HFFc6 (cell line): ENCODE results near the gene NUP133. TPM values are rescaled to one million over a fixed set of nuclear protein-coding genes. Genes with fewer than 3 reads are reported as not detected.

ENCODE experiments used
- DNase-seq: peaks from one replicate; pipeline ENCODE4 v3.0.0-alpha.2; 2018
- H3K27ac Mint-ChIP-seq: 2 replicates; pipeline ENCODE4 v1.8.0; 2020; ENCODE audit warnings: mild to moderate bottlenecking, mixed read lengths
- H3K27me3 Mint-ChIP-seq: 2 replicates; pipeline ENCODE4 v1.8.0; 2021; ENCODE audit warnings: mild to moderate bottlenecking, moderate library complexity, mixed read lengths; ENCODE audit not compliant: insufficient read depth
- H3K36me3 Mint-ChIP-seq: 2 replicates; pipeline ENCODE4 v1.8.0; 2021; ENCODE audit warnings: low read depth, mixed read lengths
- H3K4me1 Mint-ChIP-seq: 2 replicates; pipeline ENCODE4 v1.8.0; 2020; ENCODE audit warnings: low read depth, mixed read lengths
- H3K4me3 Mint-ChIP-seq: 2 replicates; pipeline ENCODE4 v1.8.0; 2020; ENCODE audit warnings: mild to moderate bottlenecking, moderate library complexity, mixed read lengths
- H3K9me3 Mint-ChIP-seq: 2 replicates; pipeline ENCODE4 v1.8.0; 2020; ENCODE audit warnings: mild to moderate bottlenecking, mixed read lengths
- total RNA-seq, 6 experiments: library from RNA; stranded (reverse); fragmentation: NEBNext Ultra II Directional; extraction: Animal tissue kit (Norgen Biotek cat#: 25700); gene quantifications; 2 replicates in 1 of 6; 3 replicates in 5 of 6; pipeline ENCODE4 v1.2.3, GENCODE V29; 2021
- TF ChIP-seq, protein P1 (sequence below): fragments of 200-600 bp; sonication (generic); IDR thresholded peaks from 2 replicates; pipeline ENCODE4 v1.5.0; 2021; ENCODE audit warnings: antibody characterized with exemption, mild to moderate bottlenecking

The NUP133 gene
- total RNA-seq, 6 experiments from 2014 or later: 34.3 to 42.8 (median 36.0) TPM

DNA sequence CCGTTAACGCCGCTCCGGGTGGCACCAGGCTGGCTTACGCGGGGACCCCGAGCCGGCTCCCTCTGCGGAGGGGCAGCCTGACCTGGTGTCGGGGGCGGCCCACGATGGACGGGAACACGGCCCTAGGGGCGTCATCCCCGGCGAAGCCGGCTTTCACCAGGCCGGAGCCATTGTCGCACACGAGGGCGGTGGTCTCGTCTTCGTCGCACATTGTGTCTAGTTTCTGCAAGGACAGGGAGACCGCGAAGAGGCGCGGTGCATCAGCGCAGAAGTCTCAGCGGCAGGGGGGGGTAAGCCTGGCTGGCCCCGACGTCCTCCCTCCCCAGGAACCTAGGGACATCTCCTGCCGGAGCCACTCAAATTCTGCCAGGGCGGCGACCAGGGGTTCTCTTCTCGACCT is 75.2 kb downstream of the NUP133 start:
- Mint-ChIP-seq H3K4me1 (peaks cover 6% of the 10 kb centered on the region), H3K27ac (no peak overlapping the region), H3K4me3 (no peak overlapping the region), H3K9me3 (peaks cover 5% of the 10 kb centered on the region), H3K27me3 (peaks cover 47% of the 10 kb centered on the region), H3K36me3 (peaks cover 12% of the 10 kb centered on the region)
- TF ChIP-seq, protein P1, sequence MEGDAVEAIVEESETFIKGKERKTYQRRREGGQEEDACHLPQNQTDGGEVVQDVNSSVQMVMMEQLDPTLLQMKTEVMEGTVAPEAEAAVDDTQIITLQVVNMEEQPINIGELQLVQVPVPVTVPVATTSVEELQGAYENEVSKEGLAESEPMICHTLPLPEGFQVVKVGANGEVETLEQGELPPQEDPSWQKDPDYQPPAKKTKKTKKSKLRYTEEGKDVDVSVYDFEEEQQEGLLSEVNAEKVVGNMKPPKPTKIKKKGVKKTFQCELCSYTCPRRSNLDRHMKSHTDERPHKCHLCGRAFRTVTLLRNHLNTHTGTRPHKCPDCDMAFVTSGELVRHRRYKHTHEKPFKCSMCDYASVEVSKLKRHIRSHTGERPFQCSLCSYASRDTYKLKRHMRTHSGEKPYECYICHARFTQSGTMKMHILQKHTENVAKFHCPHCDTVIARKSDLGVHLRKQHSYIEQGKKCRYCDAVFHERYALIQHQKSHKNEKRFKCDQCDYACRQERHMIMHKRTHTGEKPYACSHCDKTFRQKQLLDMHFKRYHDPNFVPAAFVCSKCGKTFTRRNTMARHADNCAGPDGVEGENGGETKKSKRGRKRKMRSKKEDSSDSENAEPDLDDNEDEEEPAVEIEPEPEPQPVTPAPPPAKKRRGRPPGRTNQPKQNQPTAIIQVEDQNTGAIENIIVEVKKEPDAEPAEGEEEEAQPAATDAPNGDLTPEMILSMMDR: no peak
- DNase-seq: no peak

DNA sequence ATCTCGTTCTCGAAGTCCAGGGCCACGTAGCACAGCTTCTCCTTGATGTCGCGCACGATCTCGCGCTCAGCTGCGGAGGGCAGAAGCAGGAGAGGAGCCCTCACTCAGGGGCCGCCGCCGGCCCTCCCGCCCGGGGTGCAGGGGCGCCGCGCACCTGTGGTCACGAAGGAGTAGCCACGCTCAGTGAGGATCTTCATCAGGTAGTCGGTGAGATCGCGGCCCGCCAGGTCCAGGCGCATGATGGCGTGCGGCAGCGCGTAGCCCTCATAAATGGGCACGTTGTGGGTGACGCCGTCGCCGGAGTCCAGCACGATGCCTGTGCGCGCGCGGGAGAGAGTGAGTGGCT is 76.1 kb downstream of the NUP133 start:
- TF ChIP-seq, protein P1: no peak
- peaks cover 49% of the 10 kb centered on the region for H3K27me3 Mint-ChIP-seq
- H3K36me3 Mint-ChIP-seq: peaks cover 12% of the 10 kb centered on the region
- H3K4me1 Mint-ChIP-seq: peaks cover 6% of the 10 kb centered on the region
- DNase-seq: no peak
- no peak overlapping the region for H3K4me3 Mint-ChIP-seq
- H3K9me3 Mint-ChIP-seq: peaks cover 5% of the 10 kb centered on the region
- no peak overlapping the region for H3K27ac Mint-ChIP-seq

DNA sequence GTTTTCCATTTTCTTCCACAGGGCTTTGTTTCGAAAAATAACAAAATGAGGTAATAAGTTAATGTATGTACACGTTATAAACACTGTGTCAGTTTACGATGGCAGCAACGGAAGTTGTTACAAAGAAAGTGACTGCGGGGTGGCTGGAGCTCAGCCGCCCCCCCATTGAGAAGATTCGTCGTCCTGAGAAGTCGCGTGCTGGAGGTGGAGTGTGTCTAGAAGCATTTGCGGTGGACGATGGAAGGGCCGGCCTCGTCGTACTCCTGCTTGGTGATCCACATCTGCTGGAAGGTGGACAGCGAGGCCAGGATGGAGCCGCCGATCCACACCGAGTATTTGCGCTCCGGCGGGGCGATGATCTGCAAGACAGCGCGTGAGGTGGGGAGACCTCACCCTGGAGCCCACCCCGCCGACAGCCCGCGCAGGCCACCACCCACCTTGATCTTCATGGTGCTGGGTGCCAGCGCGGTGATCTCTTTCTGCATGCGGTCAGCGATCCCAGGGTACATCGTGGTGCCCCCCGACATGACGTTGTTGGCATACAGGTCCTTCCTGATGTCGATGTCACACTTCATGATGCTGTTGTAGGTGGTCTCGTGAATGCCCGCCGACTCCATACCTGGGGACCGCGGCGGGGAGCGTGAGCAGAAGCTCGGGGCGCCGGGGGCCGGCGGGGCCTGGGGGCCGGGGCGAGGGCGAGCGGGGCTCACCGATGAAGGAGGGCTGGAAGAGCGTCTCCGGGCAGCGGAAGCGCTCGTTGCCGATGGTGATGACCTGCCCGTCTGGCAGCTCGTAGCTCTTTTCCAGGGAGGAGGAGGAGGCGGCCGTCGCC is 76.6 kb downstream of the NUP133 start:
- peaks cover 6% of the 10 kb centered on the region for H3K4me1 Mint-ChIP-seq
- DNase-seq: no peak
- peaks cover 53% of the 10 kb centered on the region for H3K27me3 Mint-ChIP-seq
- peaks cover 5% of the 10 kb centered on the region for H3K9me3 Mint-ChIP-seq
- peaks cover 12% of the 10 kb centered on the region for H3K36me3 Mint-ChIP-seq
- no peak overlapping the region for H3K4me3 Mint-ChIP-seq
- no peak overlapping the region for H3K27ac Mint-ChIP-seq
- TF ChIP-seq, protein P1: no peak

DNA sequence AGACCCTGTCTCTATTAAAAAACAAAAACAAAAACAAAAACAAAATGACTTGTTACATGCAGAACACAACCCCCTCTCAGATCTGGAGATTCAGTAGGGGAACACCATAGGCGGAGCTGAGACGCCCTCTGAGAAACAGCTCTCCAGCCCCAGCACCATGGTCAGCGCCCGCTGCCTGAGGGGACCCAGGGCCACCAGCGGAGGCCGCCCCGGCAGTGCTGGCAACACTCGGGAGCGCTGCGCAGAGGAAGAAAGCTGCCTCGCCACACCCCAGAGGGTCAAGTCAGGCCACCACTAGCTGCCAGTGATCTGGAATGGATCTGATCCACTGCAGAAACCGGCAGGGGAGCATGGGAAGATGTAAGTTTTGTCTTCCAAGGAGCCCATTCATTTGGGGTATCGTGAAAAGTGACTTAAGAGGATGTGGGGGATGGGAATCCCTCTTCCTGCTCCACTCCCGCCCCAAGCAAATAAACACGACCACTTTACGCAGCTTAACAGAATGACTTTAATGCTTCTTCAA is 77.3 kb downstream of the NUP133 start:
- TF ChIP-seq, protein P1: no peak
- Mint-ChIP-seq H3K36me3 (peaks cover 12% of the 10 kb centered on the region), H3K27me3 (peaks cover 48% of the 10 kb centered on the region), H3K4me1 (peaks cover 6% of the 10 kb centered on the region), H3K27ac (no peak overlapping the region), H3K9me3 (peaks cover 5% of the 10 kb centered on the region), H3K4me3 (no peak overlapping the region)
- DNase-seq: no peak

DNA sequence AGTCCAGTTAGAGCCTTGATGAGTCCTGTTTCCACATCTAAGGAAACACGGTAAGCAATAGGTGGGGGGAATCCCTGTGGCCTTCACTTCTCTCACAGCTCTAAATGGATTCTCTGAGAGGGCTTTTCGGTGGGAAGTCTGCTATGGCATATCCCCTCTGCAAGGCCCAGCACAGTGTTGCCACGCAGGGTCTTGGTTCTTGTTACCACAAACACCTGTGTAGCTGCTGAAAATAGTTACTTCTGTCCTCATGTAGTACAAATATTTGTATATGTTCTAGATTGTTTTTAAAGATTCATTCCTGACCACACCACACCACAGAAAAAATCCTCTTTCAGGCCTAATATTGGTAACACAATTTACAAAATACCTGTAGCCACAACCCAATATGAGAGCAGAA is 79.9 kb downstream of the NUP133 start:
- peaks cover 6% of the 10 kb centered on the region for H3K4me1 Mint-ChIP-seq
- H3K4me3 Mint-ChIP-seq: no peak overlapping the region
- peaks cover 42% of the 10 kb centered on the region for H3K27me3 Mint-ChIP-seq
- no peak for DNase-seq
- H3K27ac Mint-ChIP-seq: no peak overlapping the region
- H3K9me3 Mint-ChIP-seq: peaks cover 9% of the 10 kb centered on the region
- TF ChIP-seq, protein P1: no peak
- peaks cover 15% of the 10 kb centered on the region for H3K36me3 Mint-ChIP-seq
